Kidney (tissue), 14 donors: ENCODE measurements around the gene NDUFA13. TPM values are rescaled to one million over a fixed set of nuclear protein-coding genes. Genes with fewer than 3 reads are reported as not detected.
A peak's percentile ranks its signal among the peaks of the same experiment; 100 is the strongest.

Experiments
- DNase-seq, 5 donors: peaks; one replicate each; pipeline ENCODE4 v3.0.0-alpha.2; 2013 to 2020
- FAIRE-seq: peaks from 2 replicates; lab custom pipeline; 2012; peaks lifted over from hg19 to GRCh38; lab: Jason Lieb, UNC
- H3K27ac ChIP-seq, 2 donors: one replicate each; pipeline ENCODE4 v1.7.0; 2013; ENCODE audit warnings: low read depth in 2 of 2, low read length in 2 of 2, inconsistent platforms in 1 of 2
- H3K27me3 ChIP-seq: one replicate; pipeline ENCODE4 v1.7.1; 2013; ENCODE audit warnings: low read length, inconsistent platforms; ENCODE audit not compliant: control insufficient read depth, insufficient read depth
- H3K36me3 ChIP-seq, 3 donors: one replicate each; pipeline versions ENCODE4 v1.7.0 to v1.7.1; 2013; ENCODE audit warnings: low read length in 3 of 3, control low read depth in 1 of 3, inconsistent platforms in 1 of 3; ENCODE audit not compliant: insufficient read depth in 3 of 3, control insufficient read depth in 2 of 3
- H3K4me1 ChIP-seq, 3 donors: one replicate each; pipeline versions ENCODE4 v1.7.0 to v1.7.1; 2013; ENCODE audit warnings: low read length in 3 of 3, inconsistent platforms in 1 of 3, low read depth in 1 of 3; ENCODE audit not compliant: control insufficient read depth in 2 of 3, insufficient read depth in 2 of 3
- H3K4me3 ChIP-seq, 3 donors: one replicate each; pipeline versions ENCODE4 v1.7.0 to v1.8.1; 2013; ENCODE audit warnings: low read length in 3 of 3, control low read depth in 1 of 3, inconsistent platforms in 1 of 3
- H3K9ac ChIP-seq, 3 donors: one replicate each; pipeline versions ENCODE4 v1.7.0 to v1.7.1; 2013; ENCODE audit warnings: low read length in 3 of 3, control low read depth in 1 of 3, inconsistent platforms in 1 of 3
- H3K9me3 ChIP-seq, 3 donors: one replicate each; pipeline versions ENCODE4 v1.7.0 to v1.7.1; 2013; ENCODE audit warnings: low read length in 3 of 3, control low read depth in 1 of 3, inconsistent platforms in 1 of 3; ENCODE audit not compliant: control insufficient read depth in 2 of 3, insufficient read depth in 1 of 3
- CTCF ChIP-seq: IDR thresholded peaks from 3 replicates; pipeline ENCODE4 v1.5.1; 2012; ENCODE audit warnings: mild to moderate bottlenecking, moderate library complexity, borderline replicate concordance; ENCODE audit not compliant: insufficient read depth; ENCODE audit errors: extremely low read depth
- intact Hi-C: fragments of 100-400 bp; cut with DNase I; formaldehyde crosslinking; loops from one replicate; pipeline ENCODE4 v1.11.1; 2022
- polyA plus RNA-seq: library from polyadenylated mRNA; stranded (reverse); fragments of 350-450 nt; fragmentation: Illumina TruSeq; extraction: RNeasy Lipid Tissue Mini Kit (QIAGEN cat#74804); gene quantifications from one replicate; pipeline ENCODE4 v1.2.3, GENCODE V29; 2014; ENCODE audit warnings: low read depth, low replicate concordance; ENCODE audit not compliant: insufficient read depth
- total RNA-seq: library from RNA; stranded (reverse); fragmentation: NEBNext Ultra II Directional; extraction: Animal tissue kit (Norgen Biotek cat#: 25700); gene quantifications from one replicate; pipeline ENCODE4 v1.2.1, GENCODE V29; 2021
- donor health status: control.
- donor health status: control.
- donor health status: control.
- donor health status: control.
- donor health status: control.
- donor health status: DM: yes; HTN: yes; CAD: no.
- donor health status: Normal renal cell carcinoma (clear cell type).

The NDUFA13 gene
- total and polyA plus RNA-seq, 2 donors from 2014 or later, result 328 to 627 TPM

- FAIRE-seq (no peak), DNase-seq (peak in 1 of 5 donors; percentile 71)
- no peak overlapping the region for H3K27ac ChIP-seq
- intact Hi-C loops, result no loop called here
- peaks cover under 1 to 50% (median 46%) of the 10 kb centered on the region in 3 donors for H3K36me3 ChIP-seq
- no peak overlapping the region for H3K4me3 ChIP-seq
- no peak for TF ChIP-seq CTCF
- no peaks in the 10 kb centered on the region for H3K4me1 ChIP-seq
- H3K9me3 ChIP-seq, result no peaks in the 10 kb centered on the region
- no peak overlapping the region for H3K9ac ChIP-seq
- no peaks in the 10 kb centered on the region for H3K27me3 ChIP-seq
Observed at GRCh38 chr19:19500975-19501644, 14.9 kb upstream of the NDUFA13 start.

GRCh38 chr19:19501798-19502197 lies 14.2 kb upstream of the NDUFA13 start:
- Histone ChIP-seq H3K27me3 (no peaks in the 10 kb centered on the region), H3K27ac (no peak overlapping the region), H3K4me3 (no peak overlapping the region), H3K36me3 (peaks cover 0 to 45% (median 41%) of the 10 kb centered on the region in 3 donors), H3K9ac (no peak overlapping the region), H3K4me1 (no peaks in the 10 kb centered on the region), H3K9me3 (no peaks in the 10 kb centered on the region)
- no peak for TF ChIP-seq CTCF
- DNase-seq (peak in 1 of 5 donors; percentile 61), FAIRE-seq (no peak)
- intact Hi-C loops, result no loop called here

GRCh38 chr19:19502281-19502680 lies 13.7 kb upstream of the NDUFA13 start:
- Histone ChIP-seq H3K9me3 (no peaks in the 10 kb centered on the region), H3K4me1 (no peaks in the 10 kb centered on the region), H3K36me3 (peaks cover 0 to 43% (median 40%) of the 10 kb centered on the region in 3 donors), H3K4me3 (no peak overlapping the region), H3K9ac (no peak overlapping the region), H3K27ac (no peak overlapping the region), H3K27me3 (no peaks in the 10 kb centered on the region)
- intact Hi-C loops, result no loop called here
- DNase-seq (peak in 1 of 5 donors; percentile 71), FAIRE-seq (no peak)
- no peak for TF ChIP-seq CTCF
